DOHH2 (cell line): ENCODE data around the gene SMARCD1.

Source experiments
- H3F3A ChIP-seq: fragments of 200-600 bp; sonication (generic), shearing (Covaris generic); 2 replicates; pipeline ENCODE4 v1.6.0; 2016; ENCODE audit warnings: antibody characterized with exemption, mild to moderate bottlenecking; ENCODE audit not compliant: control insufficient read depth, insufficient read depth
- H3K27ac ChIP-seq: fragments of 200-600 bp; sonication (generic); 2 replicates; pipeline ENCODE4 v1.5.1; 2014; ENCODE audit warnings: low read depth, mild to moderate bottlenecking, low read length, moderate library complexity
- H3K27me3 ChIP-seq: fragments of 200-600 bp; sonication (generic); 2 replicates; pipeline ENCODE4 v1.6.1; 2014; ENCODE audit warnings: mild to moderate bottlenecking, low read length, mixed read lengths; ENCODE audit not compliant: control insufficient read depth
- H3K36me3 ChIP-seq: fragments of 200-600 bp; sonication (generic); 2 replicates; pipeline ENCODE4 v1.6.1; 2014; ENCODE audit warnings: mild to moderate bottlenecking, low read length, moderate library complexity, mixed read lengths; ENCODE audit not compliant: control insufficient read depth
- H3K4me1 ChIP-seq: fragments of 200-600 bp; sonication (generic); 2 replicates; pipeline ENCODE4 v1.6.1; 2014; ENCODE audit warnings: mild to moderate bottlenecking, low read length, mixed read lengths; ENCODE audit not compliant: control insufficient read depth
- H3K4me2 ChIP-seq: fragments of 200-600 bp; sonication (generic); 2 replicates; pipeline ENCODE4 v1.6.0; 2014; ENCODE audit warnings: mild to moderate bottlenecking, low read length, moderate library complexity
- H3K4me3 ChIP-seq: fragments of 200-600 bp; sonication (generic); 2 replicates; pipeline ENCODE4 v1.5.1; 2014; ENCODE audit warnings: mild to moderate bottlenecking, low read length, mixed read lengths
- H3K79me2 ChIP-seq: fragments of 200-600 bp; sonication (generic); 2 replicates; pipeline ENCODE4 v1.6.1; 2014; ENCODE audit warnings: mild to moderate bottlenecking, low read length, mixed read lengths; ENCODE audit not compliant: control insufficient read depth
- H3K9me2 ChIP-seq: fragments of 200-600 bp; sonication (generic); replicated peaks from 2 replicates; pipeline ENCODE4 v1.6.1; 2014; ENCODE audit warnings: mild to moderate bottlenecking, low read length, mixed read lengths; ENCODE audit not compliant: control insufficient read depth
- H3K9me3 ChIP-seq: fragments of 200-600 bp; sonication (generic); 2 replicates; pipeline ENCODE4 v1.6.1; 2014; ENCODE audit warnings: antibody characterized with exemption, low read length, mixed read lengths; ENCODE audit not compliant: control insufficient read depth, insufficient read depth
- H4K20me1 ChIP-seq: fragments of 200-600 bp; sonication (generic); 2 replicates; pipeline ENCODE4 v1.6.0; 2014; ENCODE audit warnings: low read depth, mild to moderate bottlenecking, antibody characterized with exemption, low read length, moderate library complexity; ENCODE audit not compliant: control insufficient read depth, insufficient read depth
- CTCF ChIP-seq: fragments of 200-600 bp; sonication (generic); IDR thresholded peaks from one replicate; pipeline ENCODE4 v1.5.1; 2014; ENCODE audit warnings: antibody characterized with exemption, mild to moderate bottlenecking, low read depth, low read length; ENCODE audit not compliant: poor library complexity, severe bottlenecking
- EZH2phosphoT487 ChIP-seq: fragments of 200-600 bp; sonication (generic); IDR thresholded peaks from 2 replicates; pipeline ENCODE4 v1.6.1; 2017; ENCODE audit warnings: borderline replicate concordance, mild to moderate bottlenecking, antibody characterized with exemption, low read length, moderate library complexity, mixed read lengths

The SMARCD1 gene

GRCh38 chr12:50073712-50074111, 11.4 kb upstream of the SMARCD1 start:
- peaks cover 19% of the 10 kb centered on the region for H3K4me1 ChIP-seq
- no peaks in the 10 kb centered on the region for H3K36me3 ChIP-seq
- no peaks in the 10 kb centered on the region for H4K20me1 ChIP-seq
- no peaks in the 10 kb centered on the region for H3K9me2 ChIP-seq
- H3K4me2 ChIP-seq, result no peak overlapping the region
- H3K27ac ChIP-seq, result no peak overlapping the region
- no peaks in the 10 kb centered on the region for H3K79me2 ChIP-seq
- no peak overlapping the region for H3K4me3 ChIP-seq
- no peaks in the 10 kb centered on the region for H3F3A ChIP-seq
- no peaks in the 10 kb centered on the region for H3K9me3 ChIP-seq
- no peaks in the 10 kb centered on the region for H3K27me3 ChIP-seq
- no peak for TF ChIP-seq EZH2phosphoT487
- no peak for TF ChIP-seq CTCF

GRCh38 chr12:50074936-50075807, 10.0 kb upstream of the SMARCD1 start:
- H3K36me3 ChIP-seq, result no peaks in the 10 kb centered on the region
- H3K9me2 ChIP-seq, result no peaks in the 10 kb centered on the region
- peaks cover 6% of the 10 kb centered on the region; the same call in 1 of the 2 replicates for H3K27me3 ChIP-seq
- H3F3A ChIP-seq, result no peaks in the 10 kb centered on the region
- TF ChIP-seq CTCF, result peak; percentile 92
- TF ChIP-seq EZH2phosphoT487, result no peak
- peaks cover 17% of the 10 kb centered on the region for H3K4me1 ChIP-seq
- no peak overlapping the region for H3K27ac ChIP-seq
- no peak overlapping the region for H3K4me3 ChIP-seq
- no peaks in the 10 kb centered on the region for H3K79me2 ChIP-seq
- no peaks in the 10 kb centered on the region for H3K9me3 ChIP-seq
- H3K4me2 ChIP-seq, result no peak overlapping the region
- no peaks in the 10 kb centered on the region for H4K20me1 ChIP-seq

- no peak overlapping the region for H3K4me2 ChIP-seq
- H3K9me3 ChIP-seq, result no peaks in the 10 kb centered on the region
- no peaks in the 10 kb centered on the region for H3K36me3 ChIP-seq
- no peak overlapping the region for H3K27ac ChIP-seq
- H4K20me1 ChIP-seq, result no peaks in the 10 kb centered on the region
- H3K79me2 ChIP-seq, result no peaks in the 10 kb centered on the region
- TF ChIP-seq EZH2phosphoT487 (no peak), CTCF (no peak)
- H3K4me3 ChIP-seq, result no peak overlapping the region
- H3K27me3 ChIP-seq, result peaks cover 10% of the 10 kb centered on the region; the same call in 1 of the 2 replicates
- H3K9me2 ChIP-seq, result no peaks in the 10 kb centered on the region
- peaks cover 11% of the 10 kb centered on the region for H3K4me1 ChIP-seq
- no peaks in the 10 kb centered on the region for H3F3A ChIP-seq
Measured at GRCh38 chr12:50075808-50076170, 9.4 kb upstream of the SMARCD1 start.
